Liver (tissue), 9 donors: ENCODE measurements around the gene MPDZ. TPM values are rescaled to one million over a fixed set of nuclear protein-coding genes. Genes with fewer than 3 reads are reported as not detected.

ENCODE experiments used
- DNase-seq: peaks from one replicate; pipeline ENCODE4 v3.0.0-alpha.2; 2017; ENCODE audit warnings: low spot score
- H3K27ac ChIP-seq, 2 donors: one replicate each; pipeline ENCODE4 v1.7.0; 2013; ENCODE audit warnings: inconsistent platforms in 2 of 2, low read length in 2 of 2, control low read depth in 1 of 2, low read depth in 1 of 2, mild to moderate bottlenecking in 1 of 2
- H3K27me3 ChIP-seq, 4 donors: one replicate each; pipeline versions ENCODE4 v1.6.1 to v1.7.0; 2013; ENCODE audit warnings: low read length in 3 of 4, inconsistent platforms in 1 of 4, mild to moderate bottlenecking in 1 of 4, moderate library complexity in 1 of 4; ENCODE audit not compliant: control insufficient read depth in 4 of 4, insufficient read depth in 4 of 4
- H3K36me3 ChIP-seq, 4 donors: one replicate each; pipeline versions ENCODE4 v1.6.1 to v1.7.0; 2013; ENCODE audit warnings: low read length in 3 of 4, mild to moderate bottlenecking in 3 of 4, low read depth in 1 of 4, moderate library complexity in 1 of 4; ENCODE audit not compliant: control insufficient read depth in 4 of 4, insufficient read depth in 3 of 4
- H3K4me1 ChIP-seq, 4 donors: one replicate each; pipeline versions ENCODE4 v1.6.1 to v1.7.0; 2013; ENCODE audit warnings: low read length in 3 of 4, mild to moderate bottlenecking in 3 of 4, moderate library complexity in 1 of 4; ENCODE audit not compliant: control insufficient read depth in 4 of 4, insufficient read depth in 4 of 4
- H3K4me3 ChIP-seq, 3 donors: one replicate each; pipeline versions ENCODE4 v1.6.1 to v1.7.0; 2013; ENCODE audit warnings: low read length in 3 of 3, control low read depth in 1 of 3, low read depth in 1 of 3, mild to moderate bottlenecking in 1 of 3
- H3K9ac ChIP-seq, 2 donors: one replicate each; pipeline ENCODE4 v1.7.0; 2013; ENCODE audit warnings: low read length in 2 of 2, mild to moderate bottlenecking in 2 of 2, moderate library complexity in 2 of 2, control low read depth in 1 of 2, low read depth in 1 of 2
- H3K9me3 ChIP-seq, 4 donors: one replicate each; pipeline versions ENCODE4 v1.6.1 to v1.7.0; 2013; ENCODE audit warnings: low read length in 3 of 4; ENCODE audit not compliant: control insufficient read depth in 4 of 4
- EGR1 ChIP-seq, 2 donors: IDR thresholded peaks; 2 replicates each; pipeline ENCODE4 v1.6.1; 2016 to 2018; ENCODE audit warnings: antibody characterized with exemption in 2 of 2, low read depth in 2 of 2
- FOXA1 ChIP-seq: IDR thresholded peaks from 2 replicates; pipeline ENCODE4 v1.6.1; 2016; ENCODE audit warnings: antibody characterized with exemption
- FOXA2 ChIP-seq: IDR thresholded peaks from 2 replicates; pipeline ENCODE4 v1.6.1; 2016; ENCODE audit warnings: antibody characterized with exemption
- GABPA ChIP-seq, 2 donors: IDR thresholded peaks in 1 of 2; conservative IDR thresholded peaks in 1 of 2; 2 replicates each; pipeline ENCODE4 v1.6.1; 2016; ENCODE audit warnings: antibody characterized with exemption in 2 of 2, mild to moderate bottlenecking in 1 of 2, moderate library complexity in 1 of 2
- HNF4A ChIP-seq, 2 donors: conservative IDR thresholded peaks; 2 replicates each; pipeline ENCODE4 v1.6.1; 2016; ENCODE audit warnings: antibody characterized with exemption in 2 of 2, mild to moderate bottlenecking in 2 of 2
- HNF4G ChIP-seq: IDR thresholded peaks from 2 replicates; pipeline ENCODE4 v1.6.1; 2016; ENCODE audit warnings: antibody characterized with exemption
- JUND ChIP-seq, 2 donors: IDR thresholded peaks; 2 replicates each; pipeline ENCODE4 v1.6.1; 2016; ENCODE audit warnings: antibody characterized with exemption in 2 of 2
- NR2F2 ChIP-seq: IDR thresholded peaks from 2 replicates; pipeline ENCODE4 v1.6.1; 2016; ENCODE audit warnings: antibody characterized with exemption
- RAD21 ChIP-seq, 2 donors: IDR thresholded peaks; 2 replicates each; pipeline ENCODE4 v1.6.1; 2016; ENCODE audit warnings: antibody characterized with exemption in 2 of 2, mild to moderate bottlenecking in 2 of 2
- RXRA ChIP-seq, 2 donors: IDR thresholded peaks; 2 replicates each; pipeline ENCODE4 v1.6.1; 2017 to 2018; ENCODE audit warnings: antibody characterized with exemption in 2 of 2, mild to moderate bottlenecking in 1 of 2
- SP1 ChIP-seq: IDR thresholded peaks from 2 replicates; pipeline ENCODE4 v1.6.1; 2018; ENCODE audit warnings: antibody characterized with exemption, mild to moderate bottlenecking
- TAF1 ChIP-seq: conservative IDR thresholded peaks from 2 replicates; pipeline ENCODE4 v1.6.1; 2016; ENCODE audit warnings: antibody characterized with exemption, mild to moderate bottlenecking
- YY1 ChIP-seq: IDR thresholded peaks from 2 replicates; pipeline ENCODE4 v1.6.1; 2016; ENCODE audit warnings: antibody characterized with exemption, mild to moderate bottlenecking
- WGBS: extraction: QIAGEN DNeasy Blood & Tissue Kit; methylation state at CpG from one replicate; pipeline ENCODE4 v1.1.7; 2013; 5-methylcytosine and 5-hydroxymethylcytosine counted together
- polyA plus RNA-seq, 2 donors: library from polyadenylated mRNA; stranded (reverse) in 1 of 2; unstranded in 1 of 2; fragments of 200-250 nt in 1 of 2; fragments of >200 nt in 1 of 2; fragmentation: Nextera tagmentation in 1 of 2; extraction: Ambion mirVana in 1 of 2; gene quantifications; one replicate each; pipeline versions ENCODE4 v1.2.1 to v1.2.3, GENCODE V29; 2013 to 2015
- total RNA-seq, 2 donors: library from RNA; depleted of rRNA; stranded (reverse); fragments of >200 nt; gene quantifications; one replicate each; pipeline ENCODE4 v1.2.3, GENCODE V29; 2014
- TF ChIP-seq, protein P1 (sequence below): IDR thresholded peaks from 2 replicates; pipeline ENCODE4 v1.6.1; 2016; ENCODE audit warnings: antibody characterized with exemption
- TF ChIP-seq, protein P2 (sequence below): IDR thresholded peaks from 2 replicates; pipeline ENCODE4 v1.6.1; 2016; ENCODE audit warnings: antibody characterized with exemption, mild to moderate bottlenecking
- TF ChIP-seq, protein P3 (sequence below): IDR thresholded peaks from 2 replicates; pipeline ENCODE4 v1.6.1; 2016; ENCODE audit warnings: antibody characterized with exemption
- TF ChIP-seq, protein P4 (sequence below): IDR thresholded peaks from 2 replicates; pipeline ENCODE4 v1.6.1; 2016; ENCODE audit warnings: antibody characterized with exemption
- TF ChIP-seq, protein P5 (sequence below): fragments of 150-350 bp; IDR thresholded peaks from 2 replicates; pipeline ENCODE4 v1.5.1; 2017; ENCODE audit warnings: improper control_type of control experiment, low read depth, low read length; ENCODE audit not compliant: missing input control
- donor health status: healthy.
- donor health status: healthy.
- donor health status: healthy.
- donor health status: healthy.
- donor health status: healthy.

Gene MPDZ
- total and polyA plus RNA-seq, 4 donors = 20.3 to 71.2 (median 30.2) TPM

DNA sequence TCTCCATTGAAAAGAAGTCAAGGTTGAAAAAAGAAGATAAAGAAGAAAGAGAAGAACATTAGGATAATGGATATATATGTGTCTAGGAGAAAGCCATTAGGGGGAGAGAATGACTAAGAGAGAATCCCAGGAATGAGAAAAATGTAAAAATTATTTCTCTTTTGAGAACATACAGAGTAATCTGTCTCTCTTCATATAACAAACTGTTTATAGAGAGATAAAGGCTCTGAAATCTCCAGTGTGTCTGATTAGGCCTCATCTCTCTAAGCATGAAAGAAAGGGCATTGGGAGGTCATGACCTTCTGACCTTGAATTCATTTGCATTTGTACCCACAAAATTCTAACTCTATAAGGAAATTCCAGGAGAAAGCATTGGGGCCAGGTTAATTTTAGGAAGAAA lies 3.5 kb upstream of the MPDZ start:
- no peak overlapping the region for H3K9ac ChIP-seq
- no peaks in the 10 kb centered on the region for H3K36me3 ChIP-seq
- no peak for DNase-seq
- peak; percentile 92 for TF ChIP-seq NR2F2
- TF ChIP-seq RXRA (IDR thresholded peaks at IDR 0.05) = peak; percentile 21 to 24
- TF ChIP-seq TAF1 = no peak
- TF ChIP-seq EGR1 (IDR thresholded peaks at IDR 0.05; ENCODE audit: low read depth in 2 of 2) = no peak
- no peaks in the 10 kb centered on the region for H3K27me3 ChIP-seq
- H3K27ac ChIP-seq = no peak overlapping the region
- H3K4me1 ChIP-seq = peaks cover 0 to 5% (median 1%) of the 10 kb centered on the region in 4 donors
- no peaks in the 10 kb centered on the region for H3K9me3 ChIP-seq
- H3K4me3 ChIP-seq = no peak overlapping the region

DNA sequence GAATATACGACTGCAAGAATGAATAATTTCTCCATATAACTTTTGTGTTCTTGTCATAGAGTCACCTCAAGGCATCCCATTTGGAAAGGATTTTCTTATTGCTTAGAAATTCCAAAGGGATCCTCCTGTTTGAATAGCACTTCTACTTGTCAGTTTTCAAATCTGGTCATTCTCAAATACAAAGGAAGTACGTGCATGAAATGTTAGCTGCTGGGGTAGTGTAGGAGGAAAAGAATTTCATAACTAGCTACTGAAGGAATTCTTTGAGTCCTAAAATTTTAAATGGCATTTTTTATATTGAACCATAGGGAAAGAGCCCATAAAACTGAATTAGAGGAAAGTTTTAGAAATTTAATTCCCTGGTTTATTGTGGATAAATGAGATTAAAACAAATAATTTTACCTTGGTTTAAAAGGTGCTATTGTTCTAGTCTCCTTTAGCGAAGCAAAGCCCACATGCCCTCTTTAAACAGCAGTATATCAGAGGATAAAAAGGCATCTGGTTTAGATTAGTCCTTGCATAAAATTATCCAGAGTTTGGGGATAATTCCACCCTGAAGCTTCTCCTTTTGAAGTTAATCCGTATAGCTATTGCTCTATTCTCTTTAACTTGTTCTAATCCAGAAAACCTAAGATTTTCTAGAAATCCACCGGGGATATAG lies 2.0 kb upstream of the MPDZ start:
- TF ChIP-seq YY1 (no peak), FOXA1 (no peak), RXRA (IDR thresholded peaks at IDR 0.05) (no peak), NR2F2 (no peak), FOXA2 (no peak), HNF4G (no peak), GABPA (IDR thresholded peaks at IDR 0.05 in 1 of 2, conservative IDR thresholded peaks at IDR 0.05 in 1 of 2) (no peak), JUND (IDR thresholded peaks at IDR 0.05) (no peak), HNF4A (conservative IDR thresholded peaks at IDR 0.05) (no peak), RAD21 (IDR thresholded peaks at IDR 0.05) (no peak)
- TF ChIP-seq, protein P1, sequence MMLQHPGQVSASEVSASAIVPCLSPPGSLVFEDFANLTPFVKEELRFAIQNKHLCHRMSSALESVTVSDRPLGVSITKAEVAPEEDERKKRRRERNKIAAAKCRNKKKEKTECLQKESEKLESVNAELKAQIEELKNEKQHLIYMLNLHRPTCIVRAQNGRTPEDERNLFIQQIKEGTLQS = no peak
- TF ChIP-seq, protein P2, sequence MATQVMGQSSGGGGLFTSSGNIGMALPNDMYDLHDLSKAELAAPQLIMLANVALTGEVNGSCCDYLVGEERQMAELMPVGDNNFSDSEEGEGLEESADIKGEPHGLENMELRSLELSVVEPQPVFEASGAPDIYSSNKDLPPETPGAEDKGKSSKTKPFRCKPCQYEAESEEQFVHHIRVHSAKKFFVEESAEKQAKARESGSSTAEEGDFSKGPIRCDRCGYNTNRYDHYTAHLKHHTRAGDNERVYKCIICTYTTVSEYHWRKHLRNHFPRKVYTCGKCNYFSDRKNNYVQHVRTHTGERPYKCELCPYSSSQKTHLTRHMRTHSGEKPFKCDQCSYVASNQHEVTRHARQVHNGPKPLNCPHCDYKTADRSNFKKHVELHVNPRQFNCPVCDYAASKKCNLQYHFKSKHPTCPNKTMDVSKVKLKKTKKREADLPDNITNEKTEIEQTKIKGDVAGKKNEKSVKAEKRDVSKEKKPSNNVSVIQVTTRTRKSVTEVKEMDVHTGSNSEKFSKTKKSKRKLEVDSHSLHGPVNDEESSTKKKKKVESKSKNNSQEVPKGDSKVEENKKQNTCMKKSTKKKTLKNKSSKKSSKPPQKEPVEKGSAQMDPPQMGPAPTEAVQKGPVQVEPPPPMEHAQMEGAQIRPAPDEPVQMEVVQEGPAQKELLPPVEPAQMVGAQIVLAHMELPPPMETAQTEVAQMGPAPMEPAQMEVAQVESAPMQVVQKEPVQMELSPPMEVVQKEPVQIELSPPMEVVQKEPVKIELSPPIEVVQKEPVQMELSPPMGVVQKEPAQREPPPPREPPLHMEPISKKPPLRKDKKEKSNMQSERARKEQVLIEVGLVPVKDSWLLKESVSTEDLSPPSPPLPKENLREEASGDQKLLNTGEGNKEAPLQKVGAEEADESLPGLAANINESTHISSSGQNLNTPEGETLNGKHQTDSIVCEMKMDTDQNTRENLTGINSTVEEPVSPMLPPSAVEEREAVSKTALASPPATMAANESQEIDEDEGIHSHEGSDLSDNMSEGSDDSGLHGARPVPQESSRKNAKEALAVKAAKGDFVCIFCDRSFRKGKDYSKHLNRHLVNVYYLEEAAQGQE = no peak
- Histone ChIP-seq H3K27ac (no peak overlapping the region), H3K9ac (no peak overlapping the region), H3K27me3 (no peaks in the 10 kb centered on the region), H3K4me1 (peaks cover 0 to 6% (median 1%) of the 10 kb centered on the region in 4 donors), H3K4me3 (no peak overlapping the region), H3K9me3 (no peaks in the 10 kb centered on the region), H3K36me3 (no peaks in the 10 kb centered on the region)
- 93% methylated on average over 5 of the region's 5 CpGs for WGBS
- no peak for DNase-seq

DNA sequence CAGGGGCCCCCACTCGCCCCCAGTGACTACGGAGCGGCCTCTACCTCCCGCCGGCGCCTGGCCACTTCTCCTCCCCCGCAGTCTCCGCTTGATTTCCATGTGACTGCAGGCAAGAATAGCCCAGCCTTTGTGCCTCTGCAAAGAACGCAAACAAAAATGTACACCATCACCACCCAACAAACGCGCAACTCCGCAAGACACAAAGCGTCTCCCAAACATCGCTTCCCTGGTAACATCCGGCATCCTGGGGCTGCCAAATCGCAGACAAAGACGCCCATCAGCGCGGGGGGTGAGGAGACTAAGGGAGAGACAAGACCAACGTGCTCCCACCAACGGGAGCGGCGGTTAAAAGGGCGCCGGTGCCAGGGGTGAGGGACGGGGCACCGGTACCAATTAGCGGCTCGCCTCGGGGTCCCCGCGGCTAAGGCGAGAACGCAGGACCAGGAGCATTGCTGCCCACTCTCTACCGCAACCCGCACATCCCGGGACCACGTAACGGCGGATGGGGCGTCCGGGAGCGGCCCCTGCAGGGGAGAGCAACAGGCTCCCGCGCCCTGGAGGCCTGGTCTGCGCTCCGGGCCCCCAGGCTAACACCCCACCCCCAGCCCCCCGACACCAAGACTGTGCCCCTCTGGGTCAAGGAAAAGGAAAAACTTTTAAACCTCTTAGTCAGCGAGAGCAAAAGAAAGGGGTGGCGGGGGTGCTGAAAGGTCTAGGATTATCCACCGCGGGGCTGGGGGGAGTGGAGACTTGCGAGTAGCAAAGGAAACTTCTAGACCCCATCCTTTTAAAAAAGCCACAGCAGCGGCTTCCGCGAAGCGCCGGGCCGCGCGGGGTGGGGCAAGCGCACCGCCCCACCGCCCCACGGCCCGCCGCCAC lies 885 bp downstream of the MPDZ start:
- Histone ChIP-seq H3K27me3 (no peaks in the 10 kb centered on the region), H3K36me3 (no peaks in the 10 kb centered on the region), H3K27ac (peak overlapping the region; percentile 68 to 80), H3K4me3 (peak overlapping the region; percentile 62 to 83 (median 78)), H3K9me3 (no peaks in the 10 kb centered on the region), H3K4me1 (peaks cover 2 to 13% (median 6%) of the 10 kb centered on the region in 4 donors), H3K9ac (peak overlapping the region in 1 of 2 donors; percentile 43)
- DNase-seq = peak; percentile 38
- 3% methylated on average over 67 of the region's 67 CpGs for WGBS
- TF ChIP-seq FOXA2 (no peak), SP1 (no peak), RAD21 (IDR thresholded peaks at IDR 0.05) (no peak), FOXA1 (no peak), JUND (IDR thresholded peaks at IDR 0.05) (no peak), GABPA (IDR thresholded peaks at IDR 0.05 in 1 of 2, conservative IDR thresholded peaks at IDR 0.05 in 1 of 2) (no peak), HNF4A (conservative IDR thresholded peaks at IDR 0.05) (no peak), EGR1 (IDR thresholded peaks at IDR 0.05; ENCODE audit: low read depth in 2 of 2) (peak; percentile 41 to 88), RXRA (IDR thresholded peaks at IDR 0.05) (no peak), NR2F2 (no peak), HNF4G (no peak)
- TF ChIP-seq, protein P3, sequence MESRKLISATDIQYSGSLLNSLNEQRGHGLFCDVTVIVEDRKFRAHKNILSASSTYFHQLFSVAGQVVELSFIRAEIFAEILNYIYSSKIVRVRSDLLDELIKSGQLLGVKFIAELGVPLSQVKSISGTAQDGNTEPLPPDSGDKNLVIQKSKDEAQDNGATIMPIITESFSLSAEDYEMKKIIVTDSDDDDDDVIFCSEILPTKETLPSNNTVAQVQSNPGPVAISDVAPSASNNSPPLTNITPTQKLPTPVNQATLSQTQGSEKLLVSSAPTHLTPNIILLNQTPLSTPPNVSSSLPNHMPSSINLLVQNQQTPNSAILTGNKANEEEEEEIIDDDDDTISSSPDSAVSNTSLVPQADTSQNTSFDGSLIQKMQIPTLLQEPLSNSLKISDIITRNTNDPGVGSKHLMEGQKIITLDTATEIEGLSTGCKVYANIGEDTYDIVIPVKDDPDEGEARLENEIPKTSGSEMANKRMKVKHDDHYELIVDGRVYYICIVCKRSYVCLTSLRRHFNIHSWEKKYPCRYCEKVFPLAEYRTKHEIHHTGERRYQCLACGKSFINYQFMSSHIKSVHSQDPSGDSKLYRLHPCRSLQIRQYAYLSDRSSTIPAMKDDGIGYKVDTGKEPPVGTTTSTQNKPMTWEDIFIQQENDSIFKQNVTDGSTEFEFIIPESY = no peak
- TF ChIP-seq, protein P4, sequence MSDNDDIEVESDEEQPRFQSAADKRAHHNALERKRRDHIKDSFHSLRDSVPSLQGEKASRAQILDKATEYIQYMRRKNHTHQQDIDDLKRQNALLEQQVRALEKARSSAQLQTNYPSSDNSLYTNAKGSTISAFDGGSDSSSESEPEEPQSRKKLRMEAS = peak; percentile 16
- TF ChIP-seq, protein P5, sequence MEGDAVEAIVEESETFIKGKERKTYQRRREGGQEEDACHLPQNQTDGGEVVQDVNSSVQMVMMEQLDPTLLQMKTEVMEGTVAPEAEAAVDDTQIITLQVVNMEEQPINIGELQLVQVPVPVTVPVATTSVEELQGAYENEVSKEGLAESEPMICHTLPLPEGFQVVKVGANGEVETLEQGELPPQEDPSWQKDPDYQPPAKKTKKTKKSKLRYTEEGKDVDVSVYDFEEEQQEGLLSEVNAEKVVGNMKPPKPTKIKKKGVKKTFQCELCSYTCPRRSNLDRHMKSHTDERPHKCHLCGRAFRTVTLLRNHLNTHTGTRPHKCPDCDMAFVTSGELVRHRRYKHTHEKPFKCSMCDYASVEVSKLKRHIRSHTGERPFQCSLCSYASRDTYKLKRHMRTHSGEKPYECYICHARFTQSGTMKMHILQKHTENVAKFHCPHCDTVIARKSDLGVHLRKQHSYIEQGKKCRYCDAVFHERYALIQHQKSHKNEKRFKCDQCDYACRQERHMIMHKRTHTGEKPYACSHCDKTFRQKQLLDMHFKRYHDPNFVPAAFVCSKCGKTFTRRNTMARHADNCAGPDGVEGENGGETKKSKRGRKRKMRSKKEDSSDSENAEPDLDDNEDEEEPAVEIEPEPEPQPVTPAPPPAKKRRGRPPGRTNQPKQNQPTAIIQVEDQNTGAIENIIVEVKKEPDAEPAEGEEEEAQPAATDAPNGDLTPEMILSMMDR = no peak
